Suprapubic skin (tissue), 4 donors: Measurements from ENCODE around the gene TRIP12. TPM values are rescaled to one million over a fixed set of nuclear protein-coding genes. Genes with fewer than 3 reads are reported as not detected.

Source experiments
- DNase-seq, 2 donors: peaks; one replicate each; pipeline ENCODE4 v3.0.0-alpha.2; 2019; ENCODE audit warnings: low spot score in 2 of 2
- H3K27ac ChIP-seq: fragments of 200-600 bp; sonication (generic); one replicate; pipeline ENCODE4 v1.5.1; 2019
- H3K27me3 ChIP-seq: fragments of 200-600 bp; sonication (generic); one replicate; pipeline ENCODE4 v1.5.1; 2019
- H3K36me3 ChIP-seq: fragments of 200-600 bp; sonication (generic); one replicate; pipeline ENCODE4 v1.5.1; 2019
- H3K4me1 ChIP-seq: fragments of 200-600 bp; sonication (generic); one replicate; pipeline ENCODE4 v1.5.1; 2019
- H3K4me3 ChIP-seq: fragments of 200-600 bp; sonication (generic); one replicate; pipeline ENCODE4 v1.5.1; 2019; ENCODE audit warnings: mild to moderate bottlenecking
- H3K9me3 ChIP-seq: fragments of 200-600 bp; sonication (generic); one replicate; pipeline ENCODE4 v1.5.1; 2019
- EP300 ChIP-seq: sonication (generic); formaldehyde crosslinking; IDR thresholded peaks from one replicate; pipeline ENCODE4 v1.6.1; 2017; ENCODE audit warnings: antibody characterized with exemption
- POLR2A ChIP-seq, 2 donors: fragments of 450-650 bp; IDR thresholded peaks; one replicate each; pipeline ENCODE4 v1.6.1; 2017; ENCODE audit warnings: antibody characterized with exemption in 2 of 2, mild to moderate bottlenecking in 2 of 2, moderate library complexity in 2 of 2
- POLR2AphosphoS5 ChIP-seq, 3 donors: sonication (generic); formaldehyde crosslinking; IDR thresholded peaks; one replicate each; pipeline ENCODE4 v1.6.1; 2017; ENCODE audit warnings: antibody characterized with exemption in 3 of 3
- WGBS: methylation state at CpG from one replicate; pipeline ENCODE4 v1.1.5; 2018; 5-methylcytosine and 5-hydroxymethylcytosine counted together
- total RNA-seq, 4 donors: library from RNA; depleted of rRNA; stranded (reverse); fragments of >200 nt; gene quantifications; one replicate each; pipeline ENCODE4 v1.1.0, GENCODE V29; 2016
- TF ChIP-seq, protein P1 (sequence below), 2 donors: fragments of 200-600 bp in 1 of 2; fragments of 450-650 bp in 1 of 2; sonication (generic) in 1 of 2; IDR thresholded peaks; one replicate each; pipeline ENCODE4 v1.5.1; 2016 to 2019; ENCODE audit warnings: antibody characterized with exemption in 2 of 2, mild to moderate bottlenecking in 1 of 2, moderate library complexity in 1 of 2

TRIP12 gene
- total RNA-seq, 4 donors from 2014 or later: 124 to 227 (median 143) TPM

DNA sequence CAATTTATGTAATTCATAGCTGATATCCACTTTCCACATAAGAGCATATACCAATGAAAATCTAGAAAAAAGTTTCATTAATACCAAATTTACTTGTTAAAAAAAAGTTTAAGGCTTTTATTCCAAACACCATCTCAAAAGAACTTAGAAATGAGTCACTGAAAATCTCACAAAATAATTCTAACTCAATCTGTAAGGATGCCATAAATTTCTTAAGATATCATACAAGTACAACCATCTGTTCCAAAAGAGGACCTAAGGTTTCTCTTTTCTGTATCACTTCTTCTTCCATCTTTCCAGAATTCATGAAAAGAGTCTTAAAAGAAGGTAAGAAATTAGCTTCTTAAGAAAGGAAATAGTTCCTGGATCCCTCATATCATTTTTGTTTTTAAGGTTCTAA is 60.4 kb downstream of the TRIP12 start:
- Histone ChIP-seq H3K4me1 (peaks cover 3% of the 10 kb centered on the region), H3K4me3 (no peak overlapping the region), H3K27me3 (no peaks in the 10 kb centered on the region), H3K9me3 (no peaks in the 10 kb centered on the region), H3K36me3 (peaks cover 22% of the 10 kb centered on the region), H3K27ac (no peak overlapping the region)
- DNase-seq: no peak
- no peak for TF ChIP-seq POLR2AphosphoS5 (IDR thresholded peaks at IDR 0.05)
- no peak for TF ChIP-seq EP300
- no peak for TF ChIP-seq POLR2A (IDR thresholded peaks at IDR 0.05)
- TF ChIP-seq, protein P1, sequence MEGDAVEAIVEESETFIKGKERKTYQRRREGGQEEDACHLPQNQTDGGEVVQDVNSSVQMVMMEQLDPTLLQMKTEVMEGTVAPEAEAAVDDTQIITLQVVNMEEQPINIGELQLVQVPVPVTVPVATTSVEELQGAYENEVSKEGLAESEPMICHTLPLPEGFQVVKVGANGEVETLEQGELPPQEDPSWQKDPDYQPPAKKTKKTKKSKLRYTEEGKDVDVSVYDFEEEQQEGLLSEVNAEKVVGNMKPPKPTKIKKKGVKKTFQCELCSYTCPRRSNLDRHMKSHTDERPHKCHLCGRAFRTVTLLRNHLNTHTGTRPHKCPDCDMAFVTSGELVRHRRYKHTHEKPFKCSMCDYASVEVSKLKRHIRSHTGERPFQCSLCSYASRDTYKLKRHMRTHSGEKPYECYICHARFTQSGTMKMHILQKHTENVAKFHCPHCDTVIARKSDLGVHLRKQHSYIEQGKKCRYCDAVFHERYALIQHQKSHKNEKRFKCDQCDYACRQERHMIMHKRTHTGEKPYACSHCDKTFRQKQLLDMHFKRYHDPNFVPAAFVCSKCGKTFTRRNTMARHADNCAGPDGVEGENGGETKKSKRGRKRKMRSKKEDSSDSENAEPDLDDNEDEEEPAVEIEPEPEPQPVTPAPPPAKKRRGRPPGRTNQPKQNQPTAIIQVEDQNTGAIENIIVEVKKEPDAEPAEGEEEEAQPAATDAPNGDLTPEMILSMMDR (IDR thresholded peaks at IDR 0.05): no peak

DNA sequence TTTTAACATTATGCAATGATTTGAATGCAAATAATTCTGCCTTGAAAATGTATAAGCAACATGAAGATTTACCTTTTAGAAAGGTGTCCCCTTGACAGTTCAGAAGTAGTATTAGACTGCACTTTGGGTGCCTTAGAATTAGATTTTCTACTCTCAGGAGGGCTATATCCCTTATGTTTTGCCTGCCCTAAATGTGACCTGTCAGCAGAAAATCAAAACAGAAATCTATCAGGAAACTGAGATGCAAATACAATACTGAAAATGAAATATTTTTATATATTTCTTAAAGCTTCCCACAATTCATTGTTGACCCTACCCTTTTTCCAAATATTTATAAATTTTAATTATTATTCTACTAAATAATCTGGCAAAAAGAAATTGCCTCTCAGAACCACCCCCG is 61.5 kb downstream of the TRIP12 start:
- no peaks in the 10 kb centered on the region for H3K27me3 ChIP-seq
- no peak for DNase-seq
- 98% methylated on average over 1 of the region's 1 CpG for WGBS

DNA sequence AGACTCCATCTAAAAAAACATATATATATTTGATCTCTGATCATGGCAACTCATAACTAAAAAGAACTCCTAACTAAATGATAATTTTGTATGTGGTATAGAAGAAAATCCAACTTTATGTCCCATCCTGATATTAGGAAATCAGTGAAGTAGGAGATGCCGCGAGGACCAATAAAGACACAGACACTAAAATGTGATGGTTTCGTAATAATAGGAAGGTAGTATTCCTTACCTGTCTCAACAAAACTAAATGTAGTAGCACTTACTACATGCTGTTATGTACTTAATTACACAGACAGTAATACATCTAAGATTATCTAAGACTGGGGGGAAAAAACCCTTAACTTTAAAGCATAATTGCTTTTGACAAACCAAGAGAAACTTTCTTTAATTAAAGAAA is 63.5 kb downstream of the TRIP12 start:
- TF ChIP-seq POLR2A (IDR thresholded peaks at IDR 0.05): no peak
- TF ChIP-seq POLR2AphosphoS5 (IDR thresholded peaks at IDR 0.05): no peak
- no peak for TF ChIP-seq EP300
- TF ChIP-seq, protein P1 (IDR thresholded peaks at IDR 0.05): no peak
- H3K36me3 ChIP-seq: peaks cover 31% of the 10 kb centered on the region
- no peak for DNase-seq
- no peaks in the 10 kb centered on the region for H3K9me3 ChIP-seq
- peaks cover 3% of the 10 kb centered on the region for H3K4me1 ChIP-seq
- H3K27ac ChIP-seq: no peak overlapping the region
- no peak overlapping the region for H3K4me3 ChIP-seq
- whole genome bisulfite sequencing: 95% methylated on average over 3 of the region's 3 CpGs
- H3K27me3 ChIP-seq: no peaks in the 10 kb centered on the region

More for the DNA sequence above, 61.5 kb downstream of the TRIP12 start:
- Histone ChIP-seq H3K36me3 (peaks cover 31% of the 10 kb centered on the region), H3K4me1 (peaks cover 3% of the 10 kb centered on the region), H3K4me3 (no peak overlapping the region), H3K27ac (no peak overlapping the region), H3K9me3 (no peaks in the 10 kb centered on the region)
- TF ChIP-seq, protein P1 (IDR thresholded peaks at IDR 0.05): no peak
- no peak for TF ChIP-seq EP300
- no peak for TF ChIP-seq POLR2A (IDR thresholded peaks at IDR 0.05)
- no peak for TF ChIP-seq POLR2AphosphoS5 (IDR thresholded peaks at IDR 0.05)

DNA sequence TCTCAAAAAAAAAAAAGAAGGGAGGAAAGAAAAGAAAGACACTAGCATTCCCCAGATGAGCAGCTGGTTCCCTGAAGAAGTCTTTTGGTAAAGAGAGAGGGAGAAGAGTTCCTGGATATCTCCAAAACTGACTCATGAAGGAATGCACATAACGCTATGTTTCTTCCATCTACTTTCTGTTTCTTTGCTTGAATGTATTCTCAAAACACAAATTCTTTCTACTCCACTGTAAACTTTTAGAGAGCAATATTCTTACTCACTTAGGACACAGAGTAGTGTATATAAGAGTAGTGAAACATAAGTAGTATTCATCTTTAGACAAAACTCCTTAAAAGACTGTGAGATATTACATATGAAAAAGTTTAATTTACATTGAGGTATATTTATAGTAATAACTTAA is 64.2 kb downstream of the TRIP12 start:
- 87% methylated on average over 1 of the region's 1 CpG for WGBS
- no peak for DNase-seq
- Histone ChIP-seq H3K9me3 (no peaks in the 10 kb centered on the region), H3K4me3 (no peak overlapping the region), H3K27ac (no peak overlapping the region), H3K27me3 (no peaks in the 10 kb centered on the region), H3K4me1 (peaks cover 3% of the 10 kb centered on the region), H3K36me3 (peaks cover 31% of the 10 kb centered on the region)
- TF ChIP-seq, protein P1 (IDR thresholded peaks at IDR 0.05): no peak
- TF ChIP-seq POLR2A (IDR thresholded peaks at IDR 0.05) (no peak), POLR2AphosphoS5 (IDR thresholded peaks at IDR 0.05) (no peak), EP300 (no peak)

DNA sequence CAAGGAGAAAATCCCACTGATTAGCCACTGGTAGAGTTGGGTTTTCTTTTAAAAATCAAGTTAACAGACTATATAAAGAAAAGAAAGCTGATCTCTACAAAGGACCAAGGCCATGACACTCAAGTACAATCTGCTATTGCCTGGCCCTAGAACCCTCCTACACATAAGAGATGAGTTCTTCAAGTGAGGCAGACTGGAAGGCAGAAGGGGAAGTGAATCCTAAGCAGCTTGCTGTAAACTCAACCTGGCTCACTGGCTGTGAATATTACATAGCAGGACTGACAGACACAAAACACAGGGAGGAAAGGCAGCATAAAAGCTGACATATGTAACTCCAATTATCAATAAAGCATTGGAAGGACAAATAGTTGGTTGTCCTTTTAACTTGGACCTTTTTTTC is 65.4 kb downstream of the TRIP12 start:
- TF ChIP-seq EP300 (no peak), POLR2AphosphoS5 (IDR thresholded peaks at IDR 0.05) (no peak), POLR2A (IDR thresholded peaks at IDR 0.05) (no peak)
- TF ChIP-seq, protein P1 (IDR thresholded peaks at IDR 0.05): no peak
- Histone ChIP-seq H3K36me3 (peaks cover 34% of the 10 kb centered on the region), H3K27me3 (no peaks in the 10 kb centered on the region), H3K27ac (no peak overlapping the region), H3K4me3 (no peak overlapping the region), H3K4me1 (peaks cover 3% of the 10 kb centered on the region), H3K9me3 (no peaks in the 10 kb centered on the region)
- no peak for DNase-seq
